Muscle of leg (tissue), 11 donors: ENCODE results near the gene CNBP. TPM values are rescaled to one million over a fixed set of nuclear protein-coding genes. Genes with fewer than 3 reads are reported as not detected.

ENCODE experiments used
- DNase-seq: peaks from one replicate; pipeline ENCODE4 v3.0.0; 2013
- H3K27ac ChIP-seq: one replicate; pipeline ENCODE4 v1.5.1; 2013; ENCODE audit warnings: mild to moderate bottlenecking, low read length, control low read depth
- H3K27me3 ChIP-seq: one replicate; pipeline ENCODE4 v1.6.1; 2013; ENCODE audit warnings: low read length; ENCODE audit not compliant: control insufficient read depth, insufficient read depth
- H3K36me3 ChIP-seq: one replicate; pipeline ENCODE4 v1.6.1; 2013; ENCODE audit warnings: low read length; ENCODE audit not compliant: control insufficient read depth, insufficient read depth
- H3K4me1 ChIP-seq: one replicate; pipeline ENCODE4 v1.6.1; 2013; ENCODE audit warnings: low read length; ENCODE audit not compliant: control insufficient read depth, insufficient read depth
- H3K4me3 ChIP-seq: one replicate; pipeline ENCODE4 v1.5.1; 2013; ENCODE audit warnings: low read length, control low read depth
- H3K9me3 ChIP-seq: replicated peaks from 2 replicates; pipeline ENCODE4 v1.6.1; 2013; ENCODE audit warnings: low read depth, low read length; ENCODE audit not compliant: control insufficient read depth
- WGBS: methylation state at CpG from one replicate; pipeline ENCODE4 v1.1.5; 2013; ENCODE audit warnings: missing lambda C conversion rate; ENCODE audit not compliant: insufficient coverage; 5-methylcytosine and 5-hydroxymethylcytosine counted together
- polyA plus RNA-seq, 8 donors: library from polyadenylated mRNA; unstranded; fragments of 120-200 nt; gene quantifications; one replicate each; pipeline versions ENCODE4 v1.2.1 to v1.2.3, GENCODE V29; 2013; ENCODE audit warnings: inconsistent platforms in 1 of 8, low replicate concordance in 1 of 8; ENCODE audit not compliant: insufficient read length in 8 of 8, insufficient read depth in 1 of 8
- total RNA-seq: library from RNA; stranded (reverse); fragments of 120-200 nt; gene quantifications from one replicate; pipeline ENCODE4 v1.2.4, GENCODE V29; 2013

The CNBP gene
- total and polyA plus RNA-seq, 9 donors: 236 to 327 (median 296) TPM

- H3K27me3 ChIP-seq: no peaks in the 10 kb centered on the region
- peaks cover 21% of the 10 kb centered on the region for H3K4me1 ChIP-seq
- peak overlapping the region; percentile 57 for H3K4me3 ChIP-seq
- DNase-seq: peak; percentile 79
- H3K36me3 ChIP-seq: peaks cover 20% of the 10 kb centered on the region
- H3K9me3 ChIP-seq: no peaks in the 10 kb centered on the region
- 16% methylated on average over 18 of the region's 18 CpGs for WGBS
- peak overlapping the region; percentile 96 for H3K27ac ChIP-seq
Observed at GRCh38 chr3:129122412-129123011, 61.2 kb downstream of the CNBP start.

- peaks cover 14% of the 10 kb centered on the region for H3K36me3 ChIP-seq
- WGBS: under 1% methylated on average over 48 of the region's 60 CpGs
- peak within 1 kb of the TSS; percentile 57 for H3K4me3 ChIP-seq
- H3K27ac ChIP-seq: peak within 1 kb of the TSS; percentile 96
- DNase-seq: peak; percentile 92
- no peaks in the 10 kb centered on the region for H3K9me3 ChIP-seq
- H3K4me1 ChIP-seq: peaks cover 21% of the 10 kb centered on the region
- no peaks in the 10 kb centered on the region for H3K27me3 ChIP-seq
Observed at GRCh38 chr3:129121792-129122411, 61.8 kb downstream of the CNBP start, which contains the start of gene RAB43. RAB43 (minus strand) TSS chr3:129121804; CDS start chr3:129121489, 315 bp downstream.

GRCh38 chr3:129121016-129121791, 62.5 kb downstream of the CNBP start:
- H3K27me3 ChIP-seq: no peaks in the 10 kb centered on the region
- peak overlapping the region; percentile 57 for H3K4me3 ChIP-seq
- under 1% methylated on average over 55 of the region's 80 CpGs for WGBS
- H3K9me3 ChIP-seq: no peaks in the 10 kb centered on the region
- DNase-seq: no peak
- H3K4me1 ChIP-seq: peaks cover 21% of the 10 kb centered on the region
- H3K36me3 ChIP-seq: peaks cover 12% of the 10 kb centered on the region
- H3K27ac ChIP-seq: peak overlapping the region; percentile 96

GRCh38 chr3:129120254-129121004, 63.3 kb downstream of the CNBP start:
- peaks cover 7% of the 10 kb centered on the region for H3K36me3 ChIP-seq
- peak; percentile 95 for DNase-seq
- 4% methylated on average over 13 of the region's 18 CpGs for WGBS
- H3K27ac ChIP-seq: peak overlapping the region; percentile 96
- peaks cover 21% of the 10 kb centered on the region for H3K4me1 ChIP-seq
- H3K27me3 ChIP-seq: no peaks in the 10 kb centered on the region
- H3K9me3 ChIP-seq: no peaks in the 10 kb centered on the region
- H3K4me3 ChIP-seq: peak overlapping the region; percentile 57

DNA sequence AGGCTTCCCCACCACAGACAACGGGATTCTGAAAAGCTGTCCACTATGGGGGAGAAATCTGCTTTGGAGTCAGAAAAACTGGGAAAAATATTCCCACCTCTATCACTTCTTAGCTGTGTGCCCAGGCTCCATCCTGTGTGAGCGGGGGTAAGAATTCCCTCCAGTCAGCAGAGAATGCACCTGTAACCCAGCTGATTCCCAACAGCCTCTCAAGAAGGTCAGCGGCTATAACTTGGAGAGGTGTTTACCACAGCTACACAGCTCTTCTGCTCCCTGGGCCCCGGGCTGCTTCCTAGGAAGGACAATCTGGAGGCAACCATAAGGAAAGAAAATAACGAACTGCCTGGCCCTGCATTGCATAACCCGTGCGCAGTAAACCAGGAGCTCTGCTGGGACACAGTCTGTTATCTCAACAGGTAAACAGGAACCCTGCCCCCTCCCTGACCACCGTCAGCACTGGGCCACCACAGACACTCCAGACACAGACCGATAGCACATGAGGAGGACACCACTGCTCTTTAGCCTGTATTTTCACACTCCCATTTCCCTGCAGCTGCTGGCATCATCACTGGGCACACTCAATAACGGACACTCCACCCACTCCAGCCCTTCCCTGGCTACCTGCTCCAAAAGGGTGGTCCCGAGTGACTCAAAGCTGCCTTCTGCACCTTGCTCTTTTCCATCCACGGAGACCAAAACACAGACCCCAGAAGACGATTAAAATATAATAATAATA, 64.2 kb downstream of the CNBP start:
- H3K4me3 ChIP-seq: peak overlapping the region; percentile 57
- H3K27me3 ChIP-seq: no peaks in the 10 kb centered on the region
- peaks cover 21% of the 10 kb centered on the region for H3K4me1 ChIP-seq
- no peak overlapping the region for H3K27ac ChIP-seq
- peaks cover 7% of the 10 kb centered on the region for H3K36me3 ChIP-seq
- no peaks in the 10 kb centered on the region for H3K9me3 ChIP-seq
- WGBS: 49% methylated on average over 8 of the region's 13 CpGs
- no peak for DNase-seq

GRCh38 chr3:129118745-129119144, 65.0 kb downstream of the CNBP start:
- Histone ChIP-seq H3K27ac (no peak overlapping the region), H3K27me3 (no peaks in the 10 kb centered on the region), H3K36me3 (peaks cover 9% of the 10 kb centered on the region), H3K4me1 (peaks cover 21% of the 10 kb centered on the region), H3K9me3 (no peaks in the 10 kb centered on the region), H3K4me3 (no peak overlapping the region)
- WGBS: 67% methylated on average over 3 of the region's 5 CpGs
- no peak for DNase-seq

Other genes with a start within 250 kb of the CNBP start
- gene CFAP92, start 189.8 kb downstream of the CNBP start, total RNA-seq: 0.27 TPM
- 1 to 10 TPM in 2 of 8 donors, under 1 TPM in 6; 0.55 to 1.1 (median 0.66) TPM for gene CFAP92, start 189.8 kb downstream of the CNBP start, polyA plus RNA-seq
- gene EFCC1, start 182.6 kb downstream of the CNBP start, total RNA-seq: 0.66 TPM
- gene EFCC1, start 182.6 kb downstream of the CNBP start, polyA plus RNA-seq: 1 to 10 TPM in 1 of 8 donors, under 1 TPM in 7; 0.61 to 2.0 (median 0.82) TPM
- gene GP9, start 123.1 kb downstream of the CNBP start, total RNA-seq: 0.40 TPM
- gene GP9, start 123.1 kb downstream of the CNBP start, polyA plus RNA-seq: under 1 TPM; 0.23 to 0.81 (median 0.52) TPM
- gene RAB43, start 62.1 kb downstream of the CNBP start, total RNA-seq: 2.7 TPM
- gene RAB43, start 62.1 kb downstream of the CNBP start, polyA plus RNA-seq: 1 to 10 TPM; 1.6 to 4.2 (median 2.7) TPM
- 35.6 TPM for gene ISY1, start 22.8 kb downstream of the CNBP start, total RNA-seq
- gene ISY1, start 22.8 kb downstream of the CNBP start, polyA plus RNA-seq: 10 to 100 TPM; 33.4 to 47.6 (median 38.9) TPM
- 118 TPM for gene COPG1, start 65.7 kb upstream of the CNBP start, total RNA-seq
- gene COPG1, start 65.7 kb upstream of the CNBP start, polyA plus RNA-seq: 100 to 1,000 TPM; 105 to 151 (median 112) TPM
- gene HMCES, start 95.0 kb upstream of the CNBP start, total RNA-seq: 12.6 TPM
- 10 to 100 TPM; 23.0 to 33.2 (median 25.4) TPM for gene HMCES, start 95.0 kb upstream of the CNBP start, polyA plus RNA-seq
- gene EFCAB12, start 244.7 kb upstream of the CNBP start, total RNA-seq: 0.04 TPM
- under 1 TPM; 0.05 to 0.41 (median 0.10) TPM for gene EFCAB12, start 244.7 kb upstream of the CNBP start, polyA plus RNA-seq